Heart left ventricle (tissue), 16 donors: ENCODE results near the gene C6orf136. TPM values are rescaled to one million over a fixed set of nuclear protein-coding genes. Genes with fewer than 3 reads are reported as not detected.

ENCODE experiments used
- ATAC-seq, 4 donors: fragments of 200-7000 bp; cut with Tn5 transposase; one replicate each; pipeline ENCODE4 v1.9.1; 2020 to 2022; ENCODE audit warnings: moderate library complexity in 4 of 4, mild to moderate bottlenecking in 3 of 4, moderate number of reproducible peaks in 1 of 4
- DNase-seq, 5 donors: peaks; one replicate each; pipeline ENCODE4 v3.0.0-alpha.2; 2020
- H3K27ac ChIP-seq, 12 donors: fragments of 200-600 bp; sonication (generic) in 4 of 12; one replicate each; pipeline versions ENCODE4 v1.5.0 to v1.8.0; 2016 to 2022; ENCODE audit warnings: mild to moderate bottlenecking in 2 of 12
- H3K27me3 ChIP-seq, 9 donors: fragments of 200-600 bp; sonication (generic) in 2 of 9; one replicate each; pipeline versions ENCODE4 v1.5.1 to v1.8.0; 2016 to 2022; ENCODE audit warnings: mild to moderate bottlenecking in 3 of 9
- H3K36me3 ChIP-seq, 9 donors: fragments of 200-600 bp; sonication (generic) in 2 of 9; one replicate each; pipeline versions ENCODE4 v1.5.0 to v1.8.0; 2018 to 2022; ENCODE audit warnings: mild to moderate bottlenecking in 2 of 9
- H3K4me1 ChIP-seq, 12 donors: fragments of 200-600 bp; sonication (generic) in 4 of 12; one replicate each; pipeline versions ENCODE4 v1.5.0 to v1.8.0; 2016 to 2022; ENCODE audit warnings: mild to moderate bottlenecking in 3 of 12
- H3K4me3 ChIP-seq, 12 donors: fragments of 200-600 bp; sonication (generic) in 4 of 12; one replicate each; pipeline versions ENCODE4 v1.5.0 to v1.8.0; 2017 to 2022; ENCODE audit warnings: mild to moderate bottlenecking in 9 of 12, moderate library complexity in 4 of 12
- H3K9me3 ChIP-seq, 12 donors: fragments of 200-600 bp; sonication (generic) in 4 of 12; one replicate each; pipeline versions ENCODE4 v1.5.0 to v1.8.0; 2016 to 2022; ENCODE audit warnings: mild to moderate bottlenecking in 1 of 12
- CTCF ChIP-seq, 12 donors: fragments of 200-600 bp; sonication (generic) in 4 of 12; IDR thresholded peaks; one replicate each; pipeline versions ENCODE4 v1.5.0 to v1.8.0; 2018 to 2022; ENCODE audit warnings: antibody characterized with exemption in 12 of 12, mild to moderate bottlenecking in 5 of 12
- POLR2A ChIP-seq, 2 donors: fragments of 450-650 bp; IDR thresholded peaks; one replicate each; pipeline ENCODE4 v1.6.1; 2017; ENCODE audit warnings: antibody characterized with exemption in 2 of 2, mild to moderate bottlenecking in 2 of 2, moderate library complexity in 2 of 2
- WGBS, 4 donors: extraction: QIAGEN DNeasy Blood & Tissue Kit in 2 of 4; methylation state at CpG; one replicate each; pipeline versions ENCODE4 v1.1.5 to v1.1.7; 2013 to 2018; 5-methylcytosine and 5-hydroxymethylcytosine counted together
- intact Hi-C, 10 donors: fragments of 100-400 bp; cut with DNase I; formaldehyde crosslinking; loops; one replicate each; pipeline versions ENCODE4 v1.11.1 to v1.14.2; 2022
- polyA plus RNA-seq, 2 donors: library from polyadenylated mRNA; stranded (reverse); fragments of 200-250 nt; gene quantifications; one replicate each; pipeline ENCODE4 v1.2.3, GENCODE V29; 2013
- total RNA-seq, 9 donors: library from RNA; depleted of rRNA in 2 of 9; stranded (reverse); fragments of >200 nt in 2 of 9; fragmentation: NEBNext Ultra II Directional in 3 of 9; extraction: Animal tissue kit (Norgen Biotek cat#: 25700) in 3 of 9; gene quantifications; one replicate each; pipeline versions ENCODE4 v1.1.0 to v1.2.4, GENCODE V29; 2016 to 2023
- donor health status: ischemic (EF 13 %, LVEDD 7.1; RV severe dilation, severe dysfunction).
- donor health status: healthy with polysubstance abuse.
- donor health status: DM: no; HTN: yes; CAD: no.
- donor health status: DM: no; HTN: no; CAD: no.
- donor health status: ischemic (EF 25% LVEDD 6.9; RV normal size, moderate dysfunction).
- donor health status: ischemic (EF 25% LVEDD 5.7; RV mildly dilated, moderate dysfunction).
- donor health status: healthy.
- donor health status: DM: yes; HTN: yes; CAD: no.
- donor health status: ischemic (EF 35%, LVEDD 5.7; RV mildly dilated, moderate dysfunction).
- donor health status: nonischemic (EF 11% LVEDD 7.7; RV severe dilation, severe dysfunction).
- donor health status: DM: yes; HTN: yes; CAD: no.
- donor health status: PGD.
- donor health status: ischemic (EF 29% LVEDD 5.4; RV normal size, mild dysfunction).
- donor health status: nonischemic (EF 23%, LVEDD 6.1; RV moderate dilation, normal function).

The C6orf136 gene
- total and polyA plus RNA-seq, 11 donors = 27.9 to 79.3 (median 47.4) TPM

GRCh38 chr6:30643656-30644055, 3.3 kb upstream of the C6orf136 start:
- peaks cover 0 to 30% (median 13%) of the 10 kb centered on the region in 12 donors for H3K4me1 ChIP-seq
- peak overlapping the region in 1 of 12 donors; percentile 8 for H3K27ac ChIP-seq
- H3K9me3 ChIP-seq = no peaks in the 10 kb centered on the region
- WGBS, 4 donors = 96 to 100% (median 99%) methylated on average over 1 to 2 of the region's 2 CpGs
- peaks cover 0 to 56% (median 36%) of the 10 kb centered on the region in 9 donors for H3K36me3 ChIP-seq
- ATAC-seq = no peak
- TF ChIP-seq POLR2A (IDR thresholded peaks at IDR 0.05) (no peak), CTCF (IDR thresholded peaks at IDR 0.05) (no peak)
- H3K4me3 ChIP-seq = no peak overlapping the region
- H3K27me3 ChIP-seq = no peaks in the 10 kb centered on the region
- DNase-seq = no peak
- intact Hi-C loops = no loop called here

- no peak for TF ChIP-seq CTCF (IDR thresholded peaks at IDR 0.05)
- TF ChIP-seq POLR2A (IDR thresholded peaks at IDR 0.05) = no peak
- 83 to 91% (median 84%) methylated on average over 5 of the region's 5 CpGs for WGBS, 4 donors
- ATAC-seq = no peak
- no peak overlapping the region for H3K4me3 ChIP-seq
- H3K4me1 ChIP-seq = peaks cover 0 to 33% (median 13%) of the 10 kb centered on the region in 12 donors
- no peaks in the 10 kb centered on the region for H3K9me3 ChIP-seq
- H3K36me3 ChIP-seq = peaks cover 0 to 55% (median 34%) of the 10 kb centered on the region in 9 donors
- H3K27me3 ChIP-seq = no peaks in the 10 kb centered on the region
- no peak overlapping the region for H3K27ac ChIP-seq
- DNase-seq = no peak
- intact Hi-C loops = no loop called here
Measured at GRCh38 chr6:30644769-30645168, 2.2 kb upstream of the C6orf136 start.

- TF ChIP-seq CTCF (IDR thresholded peaks at IDR 0.05) (no peak), POLR2A (IDR thresholded peaks at IDR 0.05) (no peak)
- peaks cover 0 to 56% (median 28%) of the 10 kb centered on the region in 9 donors for H3K36me3 ChIP-seq
- no peaks in the 10 kb centered on the region for H3K9me3 ChIP-seq
- peaks cover 0 to 33% (median 13%) of the 10 kb centered on the region in 12 donors for H3K4me1 ChIP-seq
- WGBS, 4 donors = 57 to 74% (median 71%) methylated on average over 1 of the region's 1 CpG
- intact Hi-C loops = no loop called here
- DNase-seq = no peak
- no peak for ATAC-seq
- H3K27me3 ChIP-seq = no peaks in the 10 kb centered on the region
- peak overlapping the region in 2 of 12 donors; percentile 94 to 96 for H3K27ac ChIP-seq
- no peak overlapping the region for H3K4me3 ChIP-seq
Measured at GRCh38 chr6:30645989-30646388, 944 bp upstream of the C6orf136 start.

GRCh38 chr6:30647242-30648116, 546 bp downstream of the C6orf136 start:
- ATAC-seq (peak; percentile 68 to 88 (median 84)), DNase-seq (peak; percentile 69 to 87 (median 81))
- WGBS, 4 donors = 0 to 2% (median 1%) methylated on average over 14 to 78 of the region's 78 CpGs
- H3K4me3 ChIP-seq = peak overlapping the region; percentile 69 to 100 (median 90)
- peak overlapping the region; percentile 90 to 99 (median 96) for H3K27ac ChIP-seq
- H3K27me3 ChIP-seq = no peaks in the 10 kb centered on the region
- peaks cover 0 to 33% (median 13%) of the 10 kb centered on the region in 12 donors for H3K4me1 ChIP-seq
- no peaks in the 10 kb centered on the region for H3K9me3 ChIP-seq
- intact Hi-C loops = no loop called here
- H3K36me3 ChIP-seq = peaks cover 0 to 56% (median 35%) of the 10 kb centered on the region in 9 donors
- no peak for TF ChIP-seq CTCF (IDR thresholded peaks at IDR 0.05)
- TF ChIP-seq POLR2A (IDR thresholded peaks at IDR 0.05) = peak in 1 of 2 donors; percentile 48
